ENCODE data around the gene DECR2.
"Not testable (repeated sequence)": the region's sequence is repeated elsewhere in the genome, so short reads cannot be mapped to it uniquely, and the experiment has no call there.

The DECR2 gene

GRCh38 chr16:367333-367903, 34.3 kb upstream of the DECR2 start:
- DNase-seq (ENCODE audit: low read depth in 2 of 2): no peak

- DNase-seq (ENCODE audit: low read depth in 2 of 2): no peak
These were observed 33.1 kb upstream of the DECR2 start for GRCh38 chr16:368388-369158.

- DNase-seq (ENCODE audit: low read depth in 2 of 2): no peak
These were observed 32.3 kb upstream of the DECR2 start for GRCh38 chr16:369275-369865.

- no peak for DNase-seq (ENCODE audit: low read depth in 2 of 2)
These were observed 31.7 kb upstream of the DECR2 start for GRCh38 chr16:369866-370436.

GRCh38 chr16:370443-370842, 31.2 kb upstream of the DECR2 start, which contains the start of gene MRPL28:
TSS of gene MRPL28 (minus strand) at chr16:370538. CDS start at chr16:370218, 320 bp downstream.
- DNase-seq (ENCODE audit: low read depth in 2 of 2): peak; percentile 87 to 88

- no peak for DNase-seq (ENCODE audit: low read depth in 2 of 2)
These were observed 30.6 kb upstream of the DECR2 start for GRCh38 chr16:370979-371514.

GRCh38 chr16:371515-372301, 30.0 kb upstream of the DECR2 start:
- DNase-seq (ENCODE audit: low read depth in 2 of 2): no peak

- no peak for DNase-seq (ENCODE audit: low read depth in 2 of 2)
These were observed 29.2 kb upstream of the DECR2 start for GRCh38 chr16:372302-372983.

GRCh38 chr16:373020-373598, 28.6 kb upstream of the DECR2 start:
- no peak for DNase-seq (ENCODE audit: low read depth in 2 of 2)

- DNase-seq (ENCODE audit: low read depth in 2 of 2): no peak
These were observed 27.7 kb upstream of the DECR2 start for GRCh38 chr16:373848-374615.

GRCh38 chr16:374616-374926, 27.1 kb upstream of the DECR2 start:
- no peak for DNase-seq (ENCODE audit: low read depth in 2 of 2)

- DNase-seq (ENCODE audit: low read depth in 2 of 2): no peak
These were observed 26.5 kb upstream of the DECR2 start for GRCh38 chr16:375212-375611.

- DNase-seq (ENCODE audit: low read depth in 2 of 2): no peak
These were observed 25.5 kb upstream of the DECR2 start for GRCh38 chr16:375927-376816.

- no peak for DNase-seq (ENCODE audit: low read depth in 2 of 2)
These were observed 24.8 kb upstream of the DECR2 start for GRCh38 chr16:376817-377418.

- DNase-seq (ENCODE audit: low read depth in 2 of 2): no peak
These were observed 24.2 kb upstream of the DECR2 start for GRCh38 chr16:377419-377951.

- DNase-seq (ENCODE audit: low read depth in 2 of 2): not testable (repeated sequence)
These were observed 23.4 kb upstream of the DECR2 start for GRCh38 chr16:378113-378820.

- no peak for DNase-seq (ENCODE audit: low read depth in 2 of 2)
These were observed 22.9 kb upstream of the DECR2 start for GRCh38 chr16:378821-379182.
